Adrenal gland (tissue), 12 donors: ENCODE measurements around the gene BCL2L14. TPM values are rescaled to one million over a fixed set of nuclear protein-coding genes. Genes with fewer than 3 reads are reported as not detected.
"Not testable (repeated sequence)": the region's sequence is repeated elsewhere in the genome, so short reads cannot be mapped to it uniquely, and the experiment has no call there.

Source experiments
- DNase-seq, 7 donors: peaks; one replicate each; pipeline ENCODE4 v3.0.0-alpha.2; 2019 to 2020
- H3K27ac ChIP-seq, 5 donors: fragments of 200-600 bp; sonication (generic) in 4 of 5; 1 replicate in 3 of 5; 2 replicates in 2 of 5; pipeline versions ENCODE4 v1.5.1 to v1.8.0; 2016 to 2020; ENCODE audit warnings: mild to moderate bottlenecking in 1 of 5
- H3K27me3 ChIP-seq: fragments of 200-600 bp; 2 replicates; pipeline ENCODE4 v1.8.0; 2021
- H3K36me3 ChIP-seq, 2 donors: fragments of 200-600 bp; replicated peaks in 1 of 2; 1 replicate in 1 of 2; 2 replicates in 1 of 2; pipeline versions ENCODE4 v1.5.1 to v1.8.0; 2018 to 2022
- H3K4me1 ChIP-seq, 2 donors: fragments of 200-600 bp; replicated peaks in 1 of 2; 1 replicate in 1 of 2; 2 replicates in 1 of 2; pipeline versions ENCODE4 v1.5.1 to v1.8.0; 2018 to 2021
- H3K4me3 ChIP-seq, 4 donors: fragments of 200-600 bp; sonication (generic) in 3 of 4; one replicate each; pipeline ENCODE4 v1.5.1; 2016 to 2018
- H3K9me3 ChIP-seq, 3 donors: fragments of 200-600 bp; sonication (generic) in 1 of 3; replicated peaks in 1 of 3; 1 replicate in 2 of 3; 2 replicates in 1 of 3; pipeline versions ENCODE4 v1.5.1 to v1.8.0; 2016 to 2021
- CTCF ChIP-seq, 6 experiments: fragments of 450-650 bp in 4 of 6; fragments of 200-600 bp in 2 of 6; sonication (generic) in 1 of 6; IDR thresholded peaks; 1 replicate in 5 of 6; 2 replicates in 1 of 6; pipeline versions ENCODE4 v1.5.1 to v1.8.0; 2016 to 2021; ENCODE audit warnings: antibody characterized with exemption in 6 of 6, mild to moderate bottlenecking in 2 of 6, moderate library complexity in 1 of 6
- POLR2A ChIP-seq, 2 donors: fragments of 450-650 bp; IDR thresholded peaks; one replicate each; pipeline ENCODE4 v1.6.1; 2017; ENCODE audit warnings: antibody characterized with exemption in 2 of 2, mild to moderate bottlenecking in 2 of 2, moderate library complexity in 1 of 2
- WGBS, 4 donors: extraction: QIAGEN DNeasy Blood & Tissue Kit in 2 of 4; methylation state at CpG; one replicate each; pipeline versions ENCODE4 v1.1.5 to v1.1.7; 2013 to 2017; 5-methylcytosine and 5-hydroxymethylcytosine counted together
- intact Hi-C, 2 donors: fragments of 100-400 bp; cut with DNase I; formaldehyde crosslinking; loops; one replicate each; pipeline versions ENCODE4 v1.14.1 to v1.15.0; 2022 to 2023
- microRNA-seq, 3 donors: library from miRNA; unstranded; fragments of <30 nt; microRNA quantifications; one replicate each; pipeline ENCODE4, GENCODE V29; 2017 to 2020
- polyA plus RNA-seq, 3 donors: library from polyadenylated mRNA; stranded (reverse); fragments of 200-250 nt in 2 of 3; fragments of 350-450 nt in 1 of 3; fragmentation: Illumina TruSeq in 1 of 3; extraction: RNeasy Lipid Tissue Mini Kit (QIAGEN cat#74804) in 1 of 3; gene quantifications; one replicate each; pipeline ENCODE4 v1.2.3, GENCODE V29; 2013 to 2014
- total RNA-seq, 9 donors: library from RNA; depleted of rRNA in 4 of 9; stranded (reverse); fragments of >200 nt in 4 of 9; fragments of 120-200 nt in 1 of 9; fragmentation: NEBNext Ultra II Directional in 1 of 9; extraction: Animal tissue kit (Norgen Biotek cat#: 25700) in 1 of 9; gene quantifications; one replicate each; pipeline versions ENCODE4 v1.1.0 to v1.2.4, GENCODE V29; 2013 to 2023
- donor health status: healthy with polysubstance abuse.
- donor health status: Bipolar disorder and iron deficiency.
- donor health status: DM: yes; HTN: yes; CAD: no.
- donor health status: DM: no; HTN: no; CAD: no.
- donor health status: DM: no; HTN: no; CAD: no.
- donor health status: DM: yes; HTN: yes; CAD: no.

Gene BCL2L14
- total and polyA plus RNA-seq, 12 donors: not detected

DNA sequence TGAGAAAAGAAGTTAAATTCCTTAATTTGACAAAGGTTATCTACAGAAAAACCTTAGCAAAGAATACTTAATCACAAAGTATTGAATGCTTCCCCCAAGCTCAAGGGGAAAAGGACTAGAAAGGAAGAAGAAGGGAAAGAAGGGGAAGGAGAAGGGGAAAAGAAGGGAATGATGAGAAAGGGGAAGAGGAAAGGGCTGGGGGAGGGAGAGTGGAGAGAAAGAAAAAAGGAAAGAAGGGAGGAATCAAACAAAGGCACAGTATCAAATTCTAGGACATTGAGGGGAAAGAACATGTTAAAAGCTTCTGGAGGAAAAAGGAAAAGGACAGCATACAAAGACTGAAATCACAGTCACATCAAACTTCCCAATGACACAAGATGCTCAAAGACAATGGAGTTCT is 70.3 kb downstream of the BCL2L14 start:
- TF ChIP-seq CTCF (IDR thresholded peaks at IDR 0.05): no peak
- no peak overlapping the region for H3K4me3 ChIP-seq
- H3K9me3 ChIP-seq: no peaks in the 10 kb centered on the region
- H3K36me3 ChIP-seq: no peaks in the 10 kb centered on the region
- H3K4me1 ChIP-seq: no peaks in the 10 kb centered on the region
- intact Hi-C loops: no loop called here
- no peak overlapping the region for H3K27ac ChIP-seq
- no peak for DNase-seq
- no peaks in the 10 kb centered on the region for H3K27me3 ChIP-seq

DNA sequence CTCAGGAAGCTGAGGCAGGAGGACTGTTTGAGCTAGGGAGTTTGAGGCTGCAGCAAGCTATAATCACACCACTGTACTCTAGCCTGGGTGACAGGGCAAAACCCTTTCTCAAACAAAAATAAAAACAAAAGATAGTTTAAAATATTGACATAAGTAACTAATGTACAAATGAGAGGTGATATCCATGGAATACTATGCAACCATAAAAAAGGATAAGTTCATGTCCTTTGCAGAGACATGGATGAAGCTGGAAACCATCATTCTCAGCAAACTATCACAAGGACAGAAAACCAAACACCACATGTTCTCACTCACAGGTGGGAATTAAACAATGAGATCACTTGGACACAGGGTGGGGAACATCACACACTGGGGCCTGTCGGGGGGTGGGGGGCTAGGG is 73.8 kb downstream of the BCL2L14 start:
- DNase-seq, H3K4me3 ChIP-seq, H3K27me3 ChIP-seq, H3K4me1 ChIP-seq, H3K27ac ChIP-seq, intact Hi-C loops, H3K36me3 ChIP-seq, H3K9me3 ChIP-seq: not testable (repeated sequence)
- WGBS, 4 donors: 0 to 100% (median 44%) methylated on average over 1 of the region's 1 CpG

GRCh38 chr12:12147111-12147510 is 76.4 kb downstream of the BCL2L14 start:
- Histone ChIP-seq H3K27ac (no peak overlapping the region), H3K36me3 (peaks cover 0 to 9% of the 10 kb centered on the region in 2 donors), H3K27me3 (no peaks in the 10 kb centered on the region), H3K4me3 (no peak overlapping the region), H3K9me3 (no peaks in the 10 kb centered on the region), H3K4me1 (no peaks in the 10 kb centered on the region)
- intact Hi-C loops: no loop called here
- TF ChIP-seq POLR2A (IDR thresholded peaks at IDR 0.05): no peak
- no peak for TF ChIP-seq CTCF (IDR thresholded peaks at IDR 0.05)
- WGBS, 4 donors: 90 to 94% (median 92%) methylated on average over 6 of the region's 6 CpGs
- no peak for DNase-seq

Small RNA genes within 50 kb of the gene (microRNA-seq; reads per million reads assigned to microRNA genes)
- gene MIR1244-4: 0 reads per million in 3 donors

Other genes with a start within 250 kb of the BCL2L14 start
- 10 to 100 TPM in 8 of 9 donors, 1 to 10 TPM in 1; 9.2 to 31.9 (median 19.2) TPM for gene LRP6, start 196.1 kb downstream of the BCL2L14 start, total RNA-seq
- gene LRP6, start 196.1 kb downstream of the BCL2L14 start, polyA plus RNA-seq: 10 to 100 TPM in 1 of 3 donors, 1 to 10 TPM in 2; 3.5 to 10.4 (median 5.2) TPM